ENCODE results near the gene LECT2. TPM values are rescaled to one million over a fixed set of nuclear protein-coding genes. Genes with fewer than 3 reads are reported as not detected.

Gene LECT2
- total RNA-seq, 2 donors from 2014 or later, result not detected

GRCh38 chr5:135913713-135914626, 40.8 kb downstream of the LECT2 start:
- H3K27ac Mint-ChIP-seq, result peak overlapping the region; percentile 45
- no peaks in the 10 kb centered on the region for H3K36me3 Mint-ChIP-seq (ENCODE audit: insufficient read depth in 2 of 2)
- peak overlapping the region in 1 of 2 donors; percentile 33 for H3K4me3 Mint-ChIP-seq
- ATAC-seq (replicated peaks in 1 of 2), result peak; percentile 66 to 69
- H3K4me1 Mint-ChIP-seq (ENCODE audit: low read depth), result peaks cover 12% of the 10 kb centered on the region
- no peaks in the 10 kb centered on the region for H3K9me3 Mint-ChIP-seq
- peak; percentile 15 to 38 for DNase-seq
- H3K27me3 Mint-ChIP-seq (ENCODE audit: low read depth), result peaks cover 78% of the 10 kb centered on the region

- Mint-ChIP-seq H3K27ac (no peak overlapping the region), H3K27me3 (ENCODE audit: low read depth) (peaks cover 52% of the 10 kb centered on the region), H3K36me3 (ENCODE audit: insufficient read depth in 2 of 2) (no peaks in the 10 kb centered on the region), H3K9me3 (no peaks in the 10 kb centered on the region), H3K4me1 (ENCODE audit: low read depth) (no peaks in the 10 kb centered on the region), H3K4me3 (no peak overlapping the region)
- DNase-seq (no peak), ATAC-seq (replicated peaks in 1 of 2) (no peak)
These were observed 49.6 kb downstream of the LECT2 start for GRCh38 chr5:135905144-135905543.

GRCh38 chr5:135901633-135902032, 53.1 kb downstream of the LECT2 start:
- H3K4me3 Mint-ChIP-seq, result no peak overlapping the region
- H3K9me3 Mint-ChIP-seq, result no peaks in the 10 kb centered on the region
- DNase-seq (no peak), ATAC-seq (replicated peaks in 1 of 2) (no peak)
- no peak overlapping the region for H3K27ac Mint-ChIP-seq
- no peaks in the 10 kb centered on the region for H3K4me1 Mint-ChIP-seq (ENCODE audit: low read depth)
- H3K27me3 Mint-ChIP-seq (ENCODE audit: low read depth), result peaks cover 61% of the 10 kb centered on the region
- no peaks in the 10 kb centered on the region for H3K36me3 Mint-ChIP-seq (ENCODE audit: insufficient read depth in 2 of 2)

GRCh38 chr5:135900276-135900675, 54.5 kb downstream of the LECT2 start:
- no peak overlapping the region for H3K27ac Mint-ChIP-seq
- peaks cover 8% of the 10 kb centered on the region for H3K4me1 Mint-ChIP-seq (ENCODE audit: low read depth)
- H3K36me3 Mint-ChIP-seq (ENCODE audit: insufficient read depth in 2 of 2), result no peaks in the 10 kb centered on the region
- DNase-seq (no peak), ATAC-seq (replicated peaks in 1 of 2) (no peak)
- H3K27me3 Mint-ChIP-seq (ENCODE audit: low read depth), result peaks cover 50% of the 10 kb centered on the region
- no peak overlapping the region for H3K4me3 Mint-ChIP-seq
- H3K9me3 Mint-ChIP-seq, result no peaks in the 10 kb centered on the region

- Mint-ChIP-seq H3K27me3 (ENCODE audit: low read depth) (peaks cover 55% of the 10 kb centered on the region), H3K36me3 (ENCODE audit: insufficient read depth in 2 of 2) (no peaks in the 10 kb centered on the region), H3K4me1 (ENCODE audit: low read depth) (peaks cover 12% of the 10 kb centered on the region), H3K9me3 (no peaks in the 10 kb centered on the region), H3K27ac (no peak overlapping the region), H3K4me3 (no peak overlapping the region)
- DNase-seq (no peak), ATAC-seq (replicated peaks in 1 of 2) (no peak)
These were observed 56.1 kb downstream of the LECT2 start for GRCh38 chr5:135898651-135899050.

Other genes with a start within 250 kb of the LECT2 start
- not detected for gene SLC25A48, start 120.3 kb downstream of the LECT2 start, total RNA-seq
- 10 to 100 TPM in 1 of 2 donors, 1 to 10 TPM in 1; 2.6 to 22.7 TPM for gene IL9, start 59.1 kb downstream of the LECT2 start, total RNA-seq
- not detected for gene TGFBI, start 74.0 kb upstream of the LECT2 start, total RNA-seq
- 10 to 100 TPM in 1 of 2 donors, 1 to 10 TPM in 1; 7.1 to 13.9 TPM for gene SMAD5, start 177.9 kb upstream of the LECT2 start, total RNA-seq
- gene SMIM32, start 238.2 kb upstream of the LECT2 start, total RNA-seq, result not detected